Effector memory CD4-positive, alpha-beta T cell (primary cell): ENCODE results near the gene RHOD.

ENCODE experiments used
- DNase-seq, 3 donors: peaks; one replicate each; pipeline ENCODE4 v3.0.0-alpha.2; 2020
- H3K27ac ChIP-seq: 2 replicates; pipeline ENCODE4 v1.7.0; 2013; ENCODE audit warnings: mild to moderate bottlenecking, low read length, moderate library complexity; ENCODE audit not compliant: insufficient read depth, poor library complexity, severe bottlenecking
- H3K27me3 ChIP-seq: replicated peaks from 2 replicates; pipeline ENCODE4 v1.7.0; 2013; ENCODE audit warnings: mild to moderate bottlenecking, low read length; ENCODE audit not compliant: insufficient read depth, control insufficient read depth, poor library complexity, severe bottlenecking
- H3K36me3 ChIP-seq: 2 replicates; pipeline ENCODE4 v1.7.0; 2013; ENCODE audit warnings: mild to moderate bottlenecking, low read length, moderate library complexity; ENCODE audit not compliant: control insufficient read depth, insufficient read depth
- H3K4me1 ChIP-seq: 2 replicates; pipeline ENCODE4 v1.7.0; 2013; ENCODE audit warnings: low read length, mild to moderate bottlenecking; ENCODE audit not compliant: control insufficient read depth, insufficient read depth, poor library complexity, severe bottlenecking
- H3K4me3 ChIP-seq: 2 replicates; pipeline ENCODE4 v1.7.0; 2013; ENCODE audit warnings: low read length, low read depth, mild to moderate bottlenecking; ENCODE audit not compliant: insufficient read depth, poor library complexity, severe bottlenecking
- H3K9me3 ChIP-seq: 2 replicates; pipeline ENCODE4 v1.7.0; 2013; ENCODE audit warnings: mild to moderate bottlenecking, low read length, moderate library complexity; ENCODE audit not compliant: control insufficient read depth
- total RNA-seq, 3 donors: gene quantifications; one replicate each; lab custom pipeline; 2026; lab: John Stamatoyannopoulos, UW

RHOD gene
- total RNA-seq = 0 to 0.19 (median 0) reads per million in 3 donors

DNA sequence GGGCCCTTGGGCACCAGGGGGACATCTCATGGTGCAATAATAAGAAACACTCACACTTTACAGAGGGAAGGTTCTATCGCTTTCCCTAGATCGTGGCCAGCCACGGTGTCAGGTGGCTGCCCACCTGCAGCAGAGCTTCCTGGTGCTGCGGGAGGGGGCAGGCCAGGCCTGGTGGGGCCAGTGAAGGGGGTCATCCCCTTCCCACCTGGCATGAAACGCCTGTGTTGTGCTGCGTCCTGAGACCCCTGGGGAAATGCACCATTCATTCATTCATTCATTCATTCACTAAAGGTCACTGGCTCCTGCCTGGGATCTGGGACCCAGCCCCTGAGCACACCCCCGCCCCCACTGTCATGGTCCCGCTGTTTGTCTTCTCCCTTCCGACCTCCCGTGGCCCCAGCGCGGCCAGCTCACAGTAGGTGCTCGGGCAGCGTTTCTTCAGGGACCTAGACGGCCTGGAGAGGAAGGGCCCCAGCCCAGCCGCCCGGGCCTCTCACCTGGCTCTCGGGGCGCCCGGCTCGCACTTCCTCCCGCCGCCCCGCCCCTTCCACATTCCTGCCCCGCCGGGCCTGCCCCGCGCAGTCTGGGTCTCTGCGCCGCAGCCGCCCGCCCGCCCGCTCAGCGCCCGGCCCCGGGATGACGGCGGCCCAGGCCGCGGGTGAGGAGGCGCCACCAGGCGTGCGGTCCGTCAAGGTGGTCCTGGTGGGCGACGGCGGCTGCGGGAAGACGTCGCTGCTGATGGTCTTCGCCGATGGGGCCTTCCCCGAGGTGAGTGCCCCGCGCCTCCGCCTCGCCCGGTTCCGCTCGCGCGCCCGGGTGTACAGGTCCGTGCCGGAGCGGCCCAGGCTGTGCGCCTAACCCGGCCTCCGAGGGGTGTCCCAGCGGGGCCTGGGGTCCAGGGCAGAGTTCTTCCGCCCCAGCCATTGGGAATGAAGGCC lies at the start of gene RHOD:
Gene RHOD (plus strand): TSS at position 581 of the 938 bp plus-strand sequence. CDS start 56 bp downstream, at position 637.
- Histone ChIP-seq H3K27ac (no peak within 1 kb of the TSS), H3K36me3 (no peaks in the 10 kb centered on the region), H3K9me3 (no peaks in the 10 kb centered on the region), H3K27me3 (no peaks in the 10 kb centered on the region), H3K4me3 (peak within 1 kb of the TSS; percentile 44), H3K4me1 (peaks cover 10% of the 10 kb centered on the region)
- DNase-seq = no peak

DNA sequence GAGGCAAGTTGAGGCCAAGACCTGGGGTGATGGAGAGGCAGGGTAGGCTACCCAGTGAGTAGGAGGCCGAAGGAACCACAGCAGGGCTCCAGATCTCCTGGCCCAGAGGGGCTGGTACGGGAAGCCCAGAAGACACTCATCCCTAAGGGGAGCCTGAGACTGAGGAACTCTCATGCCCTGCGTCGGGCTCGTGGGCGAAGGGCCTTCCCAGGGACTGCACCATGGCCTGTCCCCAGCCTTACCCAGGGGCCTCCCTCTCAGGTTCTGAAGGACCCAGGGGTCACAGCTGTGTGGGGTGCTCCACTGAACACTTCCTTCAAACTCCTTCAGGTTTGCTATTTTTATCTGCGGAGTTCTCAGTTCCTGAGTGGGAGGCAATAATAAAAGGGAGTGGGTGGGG lies 49.5 kb upstream of the RHOD start:
- Histone ChIP-seq H3K4me3 (no peak overlapping the region), H3K4me1 (no peaks in the 10 kb centered on the region), H3K27ac (no peak overlapping the region), H3K9me3 (no peaks in the 10 kb centered on the region), H3K36me3 (no peaks in the 10 kb centered on the region), H3K27me3 (no peaks in the 10 kb centered on the region)
- no peak for DNase-seq

GRCh38 chr11:67010296-67010905 lies 46.2 kb upstream of the RHOD start:
- Histone ChIP-seq H3K27me3 (no peaks in the 10 kb centered on the region), H3K4me1 (no peaks in the 10 kb centered on the region), H3K36me3 (no peaks in the 10 kb centered on the region), H3K4me3 (no peak overlapping the region), H3K27ac (no peak overlapping the region), H3K9me3 (no peaks in the 10 kb centered on the region)
- no peak for DNase-seq

DNA sequence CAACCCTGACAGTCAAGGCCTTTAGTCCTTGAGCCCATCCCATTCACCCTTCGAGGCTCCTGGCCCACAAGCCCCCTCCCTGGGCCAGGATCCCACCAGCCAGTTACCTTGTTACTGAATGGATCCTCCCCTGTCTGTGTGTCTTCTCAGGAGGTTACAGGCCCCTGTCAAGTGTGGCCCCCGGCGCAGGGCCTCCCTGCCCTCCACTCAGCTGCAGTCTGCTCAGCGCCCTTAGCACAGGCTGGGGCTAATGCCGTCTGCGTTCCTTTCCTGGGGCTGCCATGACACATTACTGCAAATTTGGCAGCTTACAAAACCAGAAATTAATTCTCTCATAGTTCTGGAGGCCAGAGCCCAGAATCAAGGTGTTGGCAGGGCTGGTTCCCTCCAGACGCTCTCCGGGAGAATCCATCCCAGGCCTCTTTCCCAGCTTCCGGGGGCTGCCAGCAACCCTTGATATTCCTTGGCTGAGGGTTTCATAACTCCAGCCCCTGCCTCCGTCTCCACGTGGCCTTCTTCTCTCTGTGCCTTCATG lies 43.1 kb upstream of the RHOD start:
- H3K27me3 ChIP-seq = no peaks in the 10 kb centered on the region
- no peaks in the 10 kb centered on the region for H3K4me1 ChIP-seq
- no peak overlapping the region for H3K27ac ChIP-seq
- no peak for DNase-seq
- H3K36me3 ChIP-seq = no peaks in the 10 kb centered on the region
- no peak overlapping the region for H3K4me3 ChIP-seq
- no peaks in the 10 kb centered on the region for H3K9me3 ChIP-seq

DNA sequence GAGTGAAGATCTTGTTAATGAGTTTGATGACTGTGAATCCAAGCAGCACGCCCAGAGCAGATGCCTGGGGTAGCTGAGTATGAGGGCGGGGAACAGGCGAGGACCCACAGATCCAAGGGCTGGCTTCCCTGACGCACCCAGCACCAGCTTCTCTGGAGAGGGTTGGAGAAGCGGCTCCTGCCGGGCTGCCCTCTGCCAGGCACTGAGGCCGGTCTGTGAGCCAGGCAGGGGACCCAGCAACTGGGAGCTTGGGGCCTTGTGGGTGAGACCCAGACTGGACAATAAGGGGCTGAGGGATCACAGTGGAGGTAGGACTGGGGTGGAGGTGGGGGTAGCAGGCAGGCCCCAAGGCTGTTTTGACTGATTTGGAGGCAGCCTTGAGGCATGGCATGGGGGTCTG lies 42.3 kb upstream of the RHOD start:
- H3K9me3 ChIP-seq = no peaks in the 10 kb centered on the region
- no peak overlapping the region for H3K27ac ChIP-seq
- no peaks in the 10 kb centered on the region for H3K36me3 ChIP-seq
- no peak overlapping the region for H3K4me3 ChIP-seq
- DNase-seq = no peak
- no peaks in the 10 kb centered on the region for H3K4me1 ChIP-seq
- no peaks in the 10 kb centered on the region for H3K27me3 ChIP-seq

- no peak for DNase-seq
- Histone ChIP-seq H3K36me3 (no peaks in the 10 kb centered on the region), H3K4me3 (no peak overlapping the region), H3K4me1 (no peaks in the 10 kb centered on the region), H3K27me3 (no peaks in the 10 kb centered on the region), H3K27ac (no peak overlapping the region), H3K9me3 (no peaks in the 10 kb centered on the region)
Measured at GRCh38 chr11:67015048-67015447, 41.6 kb upstream of the RHOD start.

GRCh38 chr11:67016550-67016949 lies 40.1 kb upstream of the RHOD start:
- Histone ChIP-seq H3K4me1 (no peaks in the 10 kb centered on the region), H3K27ac (no peak overlapping the region), H3K9me3 (no peaks in the 10 kb centered on the region), H3K27me3 (no peaks in the 10 kb centered on the region), H3K36me3 (no peaks in the 10 kb centered on the region), H3K4me3 (no peak overlapping the region)
- no peak for DNase-seq

GRCh38 chr11:67020949-67021348 lies 35.7 kb upstream of the RHOD start:
- Histone ChIP-seq H3K4me1 (peaks cover 28% of the 10 kb centered on the region), H3K4me3 (no peak overlapping the region), H3K36me3 (no peaks in the 10 kb centered on the region), H3K9me3 (no peaks in the 10 kb centered on the region), H3K27me3 (peaks cover 23% of the 10 kb centered on the region), H3K27ac (no peak overlapping the region)
- no peak for DNase-seq

GRCh38 chr11:67022341-67022933 lies 34.2 kb upstream of the RHOD start:
- no peak overlapping the region for H3K27ac ChIP-seq
- H3K4me1 ChIP-seq = peaks cover 28% of the 10 kb centered on the region
- no peak for DNase-seq
- H3K4me3 ChIP-seq = no peak overlapping the region
- H3K27me3 ChIP-seq = peaks cover 23% of the 10 kb centered on the region
- no peaks in the 10 kb centered on the region for H3K9me3 ChIP-seq
- no peaks in the 10 kb centered on the region for H3K36me3 ChIP-seq
